Measurements from ENCODE around the gene GZMM. TPM values are rescaled to one million over a fixed set of nuclear protein-coding genes. Genes with fewer than 3 reads are reported as not detected.

Gene GZMM
- total and polyA plus RNA-seq, 2 of the 13 experiments (the other 11 are each of a cell fraction or from before 2014, with no cell fraction given): 0.07 TPM; not detected in 1

DNA sequence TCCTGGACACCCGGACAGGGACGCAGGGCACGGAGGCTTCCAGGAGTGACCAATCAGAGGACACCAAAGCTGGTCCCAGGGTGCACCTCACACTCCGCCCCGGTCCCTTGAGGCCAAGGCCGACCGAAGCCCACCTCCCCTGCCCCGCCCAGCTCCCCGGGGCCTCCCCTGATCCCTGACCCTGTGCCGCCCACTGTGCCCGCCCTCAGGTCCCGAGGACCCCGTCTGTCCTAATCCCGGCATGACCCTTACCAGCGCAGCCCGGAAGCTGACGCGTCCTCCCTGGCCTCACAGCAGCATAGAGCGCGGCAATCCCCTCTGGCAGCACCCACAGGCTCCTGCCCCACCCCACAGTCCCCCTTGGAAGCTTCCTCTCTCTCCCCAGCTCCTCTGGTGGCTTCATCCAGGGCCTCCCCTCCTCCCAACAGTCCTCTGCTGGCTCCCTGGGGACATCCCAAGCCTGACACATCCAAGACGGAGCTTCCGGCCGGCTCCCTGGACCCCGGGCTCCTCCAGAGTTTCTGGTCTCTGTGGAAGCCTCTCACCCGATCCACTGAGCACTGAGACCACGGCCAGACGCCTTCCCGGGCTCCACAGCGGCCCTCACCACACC lies 19.7 kb upstream of the GZMM start (continued):
- peak; percentile 83 for TF ChIP-seq SALL1 (CRISPR knock-in tag; IDR thresholded peaks at IDR 0.05)
- TF ChIP-seq, protein P1, sequence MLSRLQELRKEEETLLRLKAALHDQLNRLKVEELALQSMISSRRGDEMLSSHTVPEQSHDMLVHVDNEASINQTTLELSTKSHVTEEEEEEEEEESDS (CRISPR knock-in tag; IDR thresholded peaks at IDR 0.05; ENCODE audit: borderline replicate concordance): no peak
- TF ChIP-seq ZBTB3 (CRISPR knock-in tag; IDR thresholded peaks at IDR 0.05; ENCODE audit: borderline replicate concordance, low read depth): no peak
- no peak for TF ChIP-seq ZEB1 (IDR thresholded peaks at IDR 0.05; ENCODE audit: insufficient replicate concordance, low read depth)
- peak; percentile 50; the same call in 1 of the 2 replicates for TF ChIP-seq DPF2 (CRISPR knock-in tag; IDR thresholded peaks at IDR 0.05; ENCODE audit: borderline replicate concordance, low read depth)
- 0 out of 2 replicates have a peak, but pooled peaks have one; percentile 21 for TF ChIP-seq TCF7 (IDR thresholded peaks at IDR 0.05; ENCODE audit: low read depth)
- TF ChIP-seq MBNL3 (CRISPR knock-in tag; conservative IDR thresholded peaks at IDR 0.05): no peak
- TF ChIP-seq SRSF1 (optimal IDR thresholded peaks at IDR 0.05; ENCODE audit: low read depth, low read length): peak; percentile 54
- TF ChIP-seq KDM1A (CRISPR knock-in tag; IDR thresholded peaks at IDR 0.05): no peak
- TF ChIP-seq ETV5 (CRISPR knock-in tag; IDR thresholded peaks at IDR 0.05; ENCODE audit: borderline replicate concordance): peak; percentile 94
- 0 out of 2 replicates have a peak, but pooled peaks have one; percentile 29 for TF ChIP-seq SNAPC2 (CRISPR knock-in tag; IDR thresholded peaks at IDR 0.05)
- TF ChIP-seq, protein P2, sequence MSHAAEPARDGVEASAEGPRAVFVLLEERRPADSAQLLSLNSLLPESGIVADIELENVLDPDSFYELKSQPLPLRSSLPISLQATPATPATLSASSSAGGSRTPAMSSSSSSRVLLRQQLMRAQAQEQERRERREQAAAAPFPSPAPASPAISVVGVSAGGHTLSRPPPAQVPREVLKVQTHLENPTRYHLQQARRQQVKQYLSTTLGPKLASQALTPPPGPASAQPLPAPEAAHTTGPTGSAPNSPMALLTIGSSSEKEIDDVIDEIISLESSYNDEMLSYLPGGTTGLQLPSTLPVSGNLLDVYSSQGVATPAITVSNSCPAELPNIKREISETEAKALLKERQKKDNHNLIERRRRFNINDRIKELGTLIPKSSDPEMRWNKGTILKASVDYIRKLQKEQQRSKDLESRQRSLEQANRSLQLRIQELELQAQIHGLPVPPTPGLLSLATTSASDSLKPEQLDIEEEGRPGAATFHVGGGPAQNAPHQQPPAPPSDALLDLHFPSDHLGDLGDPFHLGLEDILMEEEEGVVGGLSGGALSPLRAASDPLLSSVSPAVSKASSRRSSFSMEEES (CRISPR knock-in tag; IDR thresholded peaks at IDR 0.05): peak; percentile 65; the same call in 1 of the 2 replicates
- peak; percentile 68 for TF ChIP-seq HNRNPL (IDR thresholded peaks at IDR 0.05; ENCODE audit: low read depth, low read length)
- TF ChIP-seq GABPB1 (CRISPR knock-in tag; IDR thresholded peaks at IDR 0.05): peak; percentile 90
- TF ChIP-seq, protein P3, sequence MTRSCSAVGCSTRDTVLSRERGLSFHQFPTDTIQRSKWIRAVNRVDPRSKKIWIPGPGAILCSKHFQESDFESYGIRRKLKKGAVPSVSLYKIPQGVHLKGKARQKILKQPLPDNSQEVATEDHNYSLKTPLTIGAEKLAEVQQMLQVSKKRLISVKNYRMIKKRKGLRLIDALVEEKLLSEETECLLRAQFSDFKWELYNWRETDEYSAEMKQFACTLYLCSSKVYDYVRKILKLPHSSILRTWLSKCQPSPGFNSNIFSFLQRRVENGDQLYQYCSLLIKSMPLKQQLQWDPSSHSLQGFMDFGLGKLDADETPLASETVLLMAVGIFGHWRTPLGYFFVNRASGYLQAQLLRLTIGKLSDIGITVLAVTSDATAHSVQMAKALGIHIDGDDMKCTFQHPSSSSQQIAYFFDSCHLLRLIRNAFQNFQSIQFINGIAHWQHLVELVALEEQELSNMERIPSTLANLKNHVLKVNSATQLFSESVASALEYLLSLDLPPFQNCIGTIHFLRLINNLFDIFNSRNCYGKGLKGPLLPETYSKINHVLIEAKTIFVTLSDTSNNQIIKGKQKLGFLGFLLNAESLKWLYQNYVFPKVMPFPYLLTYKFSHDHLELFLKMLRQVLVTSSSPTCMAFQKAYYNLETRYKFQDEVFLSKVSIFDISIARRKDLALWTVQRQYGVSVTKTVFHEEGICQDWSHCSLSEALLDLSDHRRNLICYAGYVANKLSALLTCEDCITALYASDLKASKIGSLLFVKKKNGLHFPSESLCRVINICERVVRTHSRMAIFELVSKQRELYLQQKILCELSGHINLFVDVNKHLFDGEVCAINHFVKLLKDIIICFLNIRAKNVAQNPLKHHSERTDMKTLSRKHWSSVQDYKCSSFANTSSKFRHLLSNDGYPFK (CRISPR knock-in tag; IDR thresholded peaks at IDR 0.05; ENCODE audit: borderline replicate concordance): peak; percentile 58; the same call in 1 of the 2 replicates
- 0 out of 2 replicates have a peak, but pooled peaks have one; percentile 44 for TF ChIP-seq DNMT1 (CRISPR knock-in tag; IDR thresholded peaks at IDR 0.05)
- no peak; the same call in 1 of the 2 replicates for TF ChIP-seq ZNF552 (CRISPR knock-in tag; IDR thresholded peaks at IDR 0.05; ENCODE audit: borderline replicate concordance)
- no peak for TF ChIP-seq ZKSCAN5 (CRISPR knock-in tag; IDR thresholded peaks at IDR 0.05)
- peak; percentile 47; the same call in 1 of the 2 replicates for TF ChIP-seq GABPA (IDR thresholded peaks at IDR 0.05; ENCODE audit: low read depth, low read length)
- peak; percentile 83 for TF ChIP-seq GABPA (CRISPR knock-in tag; IDR thresholded peaks at IDR 0.05; ENCODE audit: low read depth)
- TF ChIP-seq, protein P4, sequence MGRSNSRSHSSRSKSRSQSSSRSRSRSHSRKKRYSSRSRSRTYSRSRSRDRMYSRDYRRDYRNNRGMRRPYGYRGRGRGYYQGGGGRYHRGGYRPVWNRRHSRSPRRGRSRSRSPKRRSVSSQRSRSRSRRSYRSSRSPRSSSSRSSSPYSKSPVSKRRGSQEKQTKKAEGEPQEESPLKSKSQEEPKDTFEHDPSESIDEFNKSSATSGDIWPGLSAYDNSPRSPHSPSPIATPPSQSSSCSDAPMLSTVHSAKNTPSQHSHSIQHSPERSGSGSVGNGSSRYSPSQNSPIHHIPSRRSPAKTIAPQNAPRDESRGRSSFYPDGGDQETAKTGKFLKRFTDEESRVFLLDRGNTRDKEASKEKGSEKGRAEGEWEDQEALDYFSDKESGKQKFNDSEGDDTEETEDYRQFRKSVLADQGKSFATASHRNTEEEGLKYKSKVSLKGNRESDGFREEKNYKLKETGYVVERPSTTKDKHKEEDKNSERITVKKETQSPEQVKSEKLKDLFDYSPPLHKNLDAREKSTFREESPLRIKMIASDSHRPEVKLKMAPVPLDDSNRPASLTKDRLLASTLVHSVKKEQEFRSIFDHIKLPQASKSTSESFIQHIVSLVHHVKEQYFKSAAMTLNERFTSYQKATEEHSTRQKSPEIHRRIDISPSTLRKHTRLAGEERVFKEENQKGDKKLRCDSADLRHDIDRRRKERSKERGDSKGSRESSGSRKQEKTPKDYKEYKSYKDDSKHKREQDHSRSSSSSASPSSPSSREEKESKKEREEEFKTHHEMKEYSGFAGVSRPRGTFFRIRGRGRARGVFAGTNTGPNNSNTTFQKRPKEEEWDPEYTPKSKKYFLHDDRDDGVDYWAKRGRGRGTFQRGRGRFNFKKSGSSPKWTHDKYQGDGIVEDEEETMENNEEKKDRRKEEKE (IDR thresholded peaks at IDR 0.05): no peak
- peak; percentile 74; the same call in 1 of the 2 replicates for TF ChIP-seq RELA (CRISPR knock-in tag; IDR thresholded peaks at IDR 0.05)
- peak; percentile 74 for TF ChIP-seq FOXO1 (CRISPR knock-in tag; IDR thresholded peaks at IDR 0.05)
- TF ChIP-seq MTA1 (CRISPR knock-in tag; IDR thresholded peaks at IDR 0.05; ENCODE audit: borderline replicate concordance): peak; percentile 98

All from HepG2 (cell line).